CD14-positive monocyte (primary cell): ENCODE results near the gene BRSK2. TPM values are rescaled to one million over a fixed set of nuclear protein-coding genes. Genes with fewer than 3 reads are reported as not detected.

Experiments
- DNase-seq, 3 donors: peaks; one replicate each; pipeline ENCODE4 v3.0.0-alpha.2; 2011 to 2022
- H2AFZ ChIP-seq: 2 replicates; pipeline ENCODE4 v1.6.0; 2012; ENCODE audit warnings: mild to moderate bottlenecking, low read depth, low read length, inconsistent platforms; ENCODE audit not compliant: insufficient read depth, poor library complexity, severe bottlenecking
- H3K27ac ChIP-seq, 2 donors: 1 replicate in 1 of 2; 2 replicates in 1 of 2; pipeline ENCODE4 v1.5.1; 2012 to 2013; ENCODE audit warnings: low read length in 2 of 2, control low read depth in 1 of 2, inconsistent platforms in 1 of 2, low read depth in 1 of 2, mild to moderate bottlenecking in 1 of 2
- H3K27me3 ChIP-seq, 2 donors: one replicate each; pipeline versions ENCODE4 v1.6.0 to v1.6.1; 2011 to 2013; ENCODE audit warnings: low read length in 2 of 2; ENCODE audit not compliant: control insufficient read depth in 2 of 2, insufficient read depth in 2 of 2
- H3K36me3 ChIP-seq, 2 donors: replicated peaks in 1 of 2; 1 replicate in 1 of 2; 2 replicates in 1 of 2; pipeline versions ENCODE4 v1.5.1 to v1.6.1; 2012 to 2013; ENCODE audit warnings: low read length in 2 of 2, control low read depth in 1 of 2, inconsistent platforms in 1 of 2, mild to moderate bottlenecking in 1 of 2; ENCODE audit not compliant: insufficient read depth in 2 of 2, control insufficient read depth in 1 of 2
- H3K4me1 ChIP-seq, 2 donors: 1 replicate in 1 of 2; 2 replicates in 1 of 2; pipeline versions ENCODE4 v1.5.1 to v1.6.1; 2012 to 2013; ENCODE audit warnings: low read length in 2 of 2, control low read depth in 1 of 2, inconsistent platforms in 1 of 2, mild to moderate bottlenecking in 1 of 2, moderate library complexity in 1 of 2; ENCODE audit not compliant: insufficient read depth in 2 of 2, control insufficient read depth in 1 of 2
- H3K4me2 ChIP-seq: replicated peaks from 2 replicates; pipeline ENCODE3; 2012; ENCODE audit warnings: low read length, moderate library complexity, mild to moderate bottlenecking; ENCODE audit not compliant: poor library complexity, severe bottlenecking; ENCODE audit errors: extremely low read depth
- H3K4me3 ChIP-seq, 3 experiments: fragments of 200-600 bp in 1 of 3; sonication (generic) in 1 of 3; replicated peaks in 1 of 3; 1 replicate in 2 of 3; 2 replicates in 1 of 3; pipeline ENCODE4 v1.5.1; 2011 to 2013; ENCODE audit warnings: low read length in 3 of 3, mild to moderate bottlenecking in 3 of 3, control low read depth in 2 of 3, low read depth in 2 of 3, inconsistent platforms in 1 of 3, moderate library complexity in 1 of 3
- H3K79me2 ChIP-seq: 2 replicates; pipeline ENCODE4 v1.6.0; 2012; ENCODE audit warnings: mild to moderate bottlenecking, control low read depth, inconsistent platforms, low read length, moderate library complexity; ENCODE audit not compliant: insufficient read depth
- H3K9ac ChIP-seq: 2 replicates; pipeline ENCODE4 v1.6.0; 2017; ENCODE audit warnings: low read length, mild to moderate bottlenecking; ENCODE audit not compliant: insufficient read depth, poor library complexity, severe bottlenecking
- H3K9me3 ChIP-seq, 2 donors: replicated peaks in 1 of 2; 1 replicate in 1 of 2; 2 replicates in 1 of 2; pipeline versions ENCODE4 v1.5.1 to v1.6.1; 2012 to 2013; ENCODE audit warnings: low read length in 2 of 2, control low read depth in 1 of 2; ENCODE audit not compliant: control insufficient read depth in 1 of 2, insufficient read depth in 1 of 2
- H4K20me1 ChIP-seq: 2 replicates; pipeline ENCODE4 v1.6.0; 2012; ENCODE audit warnings: mild to moderate bottlenecking, low read length, control low read depth, moderate library complexity; ENCODE audit not compliant: insufficient read depth
- H3K27ac Mint-ChIP-seq, 7 donors: one replicate each; pipeline ENCODE4 v1.8.0; 2020; ENCODE audit warnings: mild to moderate bottlenecking in 7 of 7, mixed read lengths in 7 of 7, moderate library complexity in 6 of 7, inconsistent platforms in 2 of 7
- H3K27me3 Mint-ChIP-seq, 3 donors: one replicate each; pipeline ENCODE4 v1.8.0; 2021 to 2022; ENCODE audit warnings: low read depth in 3 of 3, mild to moderate bottlenecking in 3 of 3, mixed read lengths in 3 of 3, moderate library complexity in 3 of 3, inconsistent platforms in 1 of 3
- H3K36me3 Mint-ChIP-seq, 2 donors: one replicate each; pipeline ENCODE4 v1.8.0; 2020; ENCODE audit warnings: mixed read lengths in 2 of 2, inconsistent platforms in 1 of 2, mild to moderate bottlenecking in 1 of 2
- H3K4me1 Mint-ChIP-seq: one replicate; pipeline ENCODE4 v1.8.0; 2020; ENCODE audit warnings: mild to moderate bottlenecking, mixed read lengths
- H3K4me3 Mint-ChIP-seq, 2 donors: one replicate each; pipeline ENCODE4 v1.8.0; 2020; ENCODE audit warnings: mild to moderate bottlenecking in 2 of 2, mixed read lengths in 2 of 2, moderate library complexity in 1 of 2
- H3K9me3 Mint-ChIP-seq, 7 donors: one replicate each; pipeline ENCODE4 v1.8.0; 2020 to 2022; ENCODE audit warnings: mixed read lengths in 7 of 7, mild to moderate bottlenecking in 6 of 7, moderate library complexity in 6 of 7, inconsistent platforms in 2 of 7
- CTCF ChIP-seq: fragments of 200-600 bp; IDR thresholded peaks from one replicate; pipeline ENCODE4 v1.8.0; 2022; ENCODE audit warnings: antibody characterized with exemption, mild to moderate bottlenecking
- WGBS: methylation state at CpG from one replicate; pipeline ENCODE4 v1.1.5; 2013; ENCODE audit warnings: missing lambda C conversion rate; ENCODE audit not compliant: insufficient coverage; 5-methylcytosine and 5-hydroxymethylcytosine counted together
- intact Hi-C, 2 donors: fragments of 100-400 bp; cut with micrococcal nuclease; formaldehyde crosslinking; loops; one replicate each; pipeline versions ENCODE4 v1.15.0 to v1.15.1; 2023
- polyA plus RNA-seq, 3 donors: library from polyadenylated mRNA; depleted of rRNA in 1 of 3; unstranded in 2 of 3; stranded (reverse) in 1 of 3; fragments of 300-500 nt in 2 of 3; fragments of >200 nt in 1 of 3; fragmentation: Illumina TruSeq in 2 of 3; gene quantifications; 1 replicate in 2 of 3; 2 replicates in 1 of 3; pipeline ENCODE4 v1.2.3, GENCODE V29; 2012 to 2021

The BRSK2 gene
- polyA plus RNA-seq, 3 donors: 0.13 TPM; not detected in 2

DNA sequence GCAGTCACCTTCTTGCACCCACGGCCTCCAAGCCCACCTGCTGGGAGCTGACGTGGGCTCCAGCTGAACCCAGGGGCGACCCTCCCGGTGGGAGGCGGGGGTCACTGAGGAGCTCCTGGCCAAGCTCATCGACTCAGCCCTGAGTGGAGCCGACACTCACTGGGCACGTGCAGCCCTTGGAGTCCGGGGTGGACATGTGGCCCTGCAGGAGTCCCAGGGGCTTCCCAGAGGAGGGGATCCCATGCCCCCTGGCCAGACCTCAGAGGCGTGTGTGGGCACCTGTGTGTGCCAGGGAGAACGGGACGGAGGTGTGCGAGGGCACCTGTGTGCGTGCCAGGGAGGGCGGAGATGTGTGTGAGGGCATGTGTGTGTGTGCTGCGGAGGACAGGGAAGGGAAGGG, 20.8 kb upstream of the BRSK2 start:
- no peak for DNase-seq
- Mint-ChIP-seq H3K4me1 (no peaks in the 10 kb centered on the region), H3K36me3 (no peaks in the 10 kb centered on the region), H3K27me3 (peaks cover 0 to 10% (median 6%) of the 10 kb centered on the region in 3 donors), H3K27ac (no peak overlapping the region), H3K9me3 (peaks cover 26 to 39% (median 31%) of the 10 kb centered on the region in 7 donors), H3K4me3 (peak overlapping the region in 1 of 2 donors; percentile 6)
- TF ChIP-seq CTCF: no peak
- no peaks in the 10 kb centered on the region for H3K4me1 ChIP-seq
- intact Hi-C loops: no loop called here
- no peaks in the 10 kb centered on the region for H3K27me3 ChIP-seq
- H3K27ac ChIP-seq: no peak overlapping the region
- no peaks in the 10 kb centered on the region for H3K79me2 ChIP-seq
- 91% methylated on average over 16 of the region's 16 CpGs for WGBS
- H3K4me2 ChIP-seq: no peak overlapping the region
- no peaks in the 10 kb centered on the region for H3K36me3 ChIP-seq
- peaks cover 29 to 41% of the 10 kb centered on the region in 2 donors for H3K9me3 ChIP-seq
- H2AFZ ChIP-seq: no peak overlapping the region
- no peaks in the 10 kb centered on the region for H4K20me1 ChIP-seq
- H3K9ac ChIP-seq: no peak overlapping the region
- no peak overlapping the region for H3K4me3 ChIP-seq

DNA sequence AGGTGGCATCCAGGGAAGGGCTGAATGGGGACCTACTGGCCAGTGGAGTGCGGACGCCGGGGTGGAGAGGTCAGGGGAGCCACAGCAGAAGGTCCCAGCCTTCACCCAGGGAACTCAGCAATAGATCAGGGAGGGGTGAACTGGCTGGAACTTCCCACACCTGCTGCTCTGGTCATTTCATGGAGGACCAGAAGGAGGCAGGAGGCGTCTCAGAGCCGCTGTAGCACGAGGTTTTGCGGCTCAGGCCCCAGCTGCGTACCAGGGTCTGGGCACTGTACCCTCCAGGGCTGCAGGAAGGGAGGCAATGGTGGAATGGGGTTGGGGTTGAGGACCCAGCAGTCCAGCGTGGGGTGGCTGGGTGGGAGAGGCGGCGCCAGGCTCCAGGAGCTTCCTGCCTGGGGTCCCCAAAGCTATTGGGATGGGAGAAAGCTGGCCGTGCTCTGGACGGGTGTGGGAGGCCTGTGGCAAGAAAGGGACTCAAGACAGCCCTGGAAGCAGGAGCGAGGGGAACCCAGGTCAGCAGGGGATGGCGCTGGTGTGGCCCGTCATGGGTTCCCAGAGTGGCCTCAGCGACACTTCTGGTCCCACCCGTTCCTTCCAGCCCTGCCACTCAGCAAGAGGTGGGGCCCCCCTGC, 20.2 kb upstream of the BRSK2 start:
- Histone ChIP-seq H3K4me1 (no peaks in the 10 kb centered on the region), H3K27me3 (no peaks in the 10 kb centered on the region), H3K9me3 (peaks cover 26 to 39% of the 10 kb centered on the region in 2 donors), H3K4me3 (no peak overlapping the region), H4K20me1 (no peaks in the 10 kb centered on the region), H3K36me3 (no peaks in the 10 kb centered on the region), H3K4me2 (no peak overlapping the region), H3K27ac (no peak overlapping the region), H2AFZ (no peak overlapping the region), H3K79me2 (no peaks in the 10 kb centered on the region), H3K9ac (no peak overlapping the region)
- Mint-ChIP-seq H3K36me3 (no peaks in the 10 kb centered on the region), H3K4me3 (peak overlapping the region in 1 of 2 donors; percentile 6), H3K4me1 (no peaks in the 10 kb centered on the region), H3K27ac (peak overlapping the region in 2 of 7 donors; percentile 8 to 46), H3K9me3 (peaks cover 24 to 33% (median 28%) of the 10 kb centered on the region in 7 donors), H3K27me3 (peaks cover 0 to 10% (median 6%) of the 10 kb centered on the region in 3 donors)
- intact Hi-C loops: no loop called here
- DNase-seq: no peak
- WGBS: 88% methylated on average over 18 of the region's 18 CpGs
- no peak for TF ChIP-seq CTCF
